ENCODE measurements around the gene PTPRN2.
"Not testable (repeated sequence)": the region's sequence is repeated elsewhere in the genome, so short reads cannot be mapped to it uniquely, and the experiment has no call there.

The PTPRN2 gene

DNA sequence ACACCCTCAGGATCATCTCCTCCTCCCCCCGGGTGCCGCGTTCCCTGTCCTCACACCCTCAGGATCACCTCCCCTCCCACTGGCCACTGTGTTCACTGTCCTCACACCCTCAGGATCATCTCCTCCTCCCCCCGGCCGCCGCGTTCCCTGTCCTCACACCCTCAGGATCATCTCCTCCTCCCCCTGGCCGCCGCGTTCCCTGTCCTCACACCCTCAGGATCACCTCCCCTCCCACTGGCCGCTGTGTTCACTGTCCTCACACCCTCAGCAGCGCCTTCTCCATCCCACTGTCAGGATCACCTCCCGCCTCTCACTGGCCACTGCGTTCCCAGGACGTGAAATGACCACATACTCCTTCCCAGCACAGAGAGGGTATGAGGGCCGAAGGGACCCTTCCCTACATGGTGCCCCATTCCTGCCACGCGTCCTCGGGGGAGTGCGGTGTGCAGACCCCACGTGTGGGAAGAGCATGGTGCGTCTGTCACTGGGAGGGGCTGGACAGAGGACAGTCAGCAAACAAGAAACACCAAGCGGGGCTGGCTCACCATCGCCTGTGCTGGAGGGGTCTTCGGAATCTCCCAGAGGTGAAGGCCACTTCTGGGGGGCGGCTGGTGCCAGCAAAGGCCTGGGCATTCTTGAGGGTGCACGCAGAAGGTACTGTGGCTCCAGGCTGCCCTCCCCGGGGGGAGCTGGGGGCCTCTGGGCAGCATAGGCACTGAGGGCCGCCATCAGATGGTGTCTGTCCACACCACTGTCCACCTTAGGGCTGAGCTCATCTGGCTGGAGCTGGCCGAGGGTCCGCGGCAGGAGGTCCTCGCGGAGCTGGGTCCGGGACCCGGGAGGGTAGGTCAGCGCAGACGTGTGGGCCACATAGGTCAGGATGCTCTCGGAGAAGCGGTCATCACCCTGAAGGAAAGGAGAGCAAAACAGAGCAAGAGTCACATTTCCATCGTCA lies 421.0 kb downstream of the PTPRN2 start:
- no peak for DNase-seq (ENCODE audit: low spot score)

DNA sequence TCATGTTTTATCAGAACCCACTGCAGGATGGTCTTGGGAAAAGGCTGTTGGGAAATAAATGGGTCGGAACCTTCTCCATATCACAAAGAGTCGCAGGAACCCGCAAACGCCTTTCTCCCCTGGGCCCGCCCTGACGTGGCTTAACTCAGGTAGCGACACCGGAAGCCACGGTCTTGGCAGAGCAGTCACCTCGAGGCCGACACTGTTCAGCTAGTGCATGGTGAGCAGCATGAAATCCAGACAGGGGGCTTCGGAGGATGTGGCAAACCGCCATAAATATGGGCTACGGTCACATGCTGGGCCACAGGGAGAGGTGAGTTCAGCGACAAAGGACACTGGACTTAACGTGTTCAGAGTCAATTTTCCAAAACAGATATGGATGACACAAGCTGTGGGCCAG lies 421.9 kb downstream of the PTPRN2 start:
- no peak for DNase-seq (ENCODE audit: low spot score)

DNA sequence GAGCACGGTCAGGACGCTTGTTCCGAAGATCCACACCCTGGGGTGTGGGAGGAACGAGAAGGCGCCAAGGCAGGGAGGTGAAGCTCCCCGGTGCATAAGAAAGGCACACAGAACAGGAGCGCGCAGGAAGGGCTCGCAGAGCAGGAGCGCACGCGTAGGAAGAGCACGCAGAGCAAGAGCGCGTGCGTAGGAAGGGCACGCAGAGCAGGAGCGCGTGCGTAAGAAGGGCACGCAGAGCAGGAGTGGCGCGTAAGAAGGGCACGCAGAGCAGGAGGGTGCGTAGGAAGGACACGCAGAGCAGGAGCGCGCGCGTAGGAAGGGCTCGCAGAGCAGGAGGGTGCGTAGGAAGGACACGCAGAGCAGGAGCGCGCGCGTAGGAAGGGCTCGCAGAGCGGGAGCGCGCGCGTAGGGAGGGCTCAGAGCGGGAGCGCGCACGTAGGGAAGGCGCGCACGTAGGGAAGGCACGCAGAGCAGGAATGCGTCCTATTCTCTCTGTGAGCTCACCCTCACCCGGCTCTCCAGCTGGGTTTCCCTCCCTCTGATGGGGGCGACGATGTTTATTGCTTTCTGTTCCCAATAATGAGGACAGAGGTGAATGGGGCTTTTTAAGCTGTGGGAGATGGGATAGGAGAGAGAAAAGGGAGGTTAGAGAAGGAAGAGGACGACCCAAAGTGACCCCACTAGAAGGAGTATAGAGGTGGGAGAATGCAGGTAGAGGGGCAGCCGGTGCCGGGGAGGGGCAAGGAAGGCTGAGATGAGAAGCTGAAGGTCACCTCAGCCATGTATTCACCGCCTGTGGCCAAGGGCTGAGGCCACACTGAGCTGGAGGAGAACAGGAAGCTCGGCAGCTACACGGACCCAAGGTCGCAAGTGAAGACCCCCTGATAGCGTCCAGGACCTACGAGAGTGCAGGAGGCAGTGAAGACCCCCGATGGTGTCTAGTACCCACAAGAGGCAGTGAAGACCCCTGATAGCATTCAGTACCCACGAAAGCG lies 423.2 kb downstream of the PTPRN2 start:
- no peak for DNase-seq (ENCODE audit: low spot score)

DNA sequence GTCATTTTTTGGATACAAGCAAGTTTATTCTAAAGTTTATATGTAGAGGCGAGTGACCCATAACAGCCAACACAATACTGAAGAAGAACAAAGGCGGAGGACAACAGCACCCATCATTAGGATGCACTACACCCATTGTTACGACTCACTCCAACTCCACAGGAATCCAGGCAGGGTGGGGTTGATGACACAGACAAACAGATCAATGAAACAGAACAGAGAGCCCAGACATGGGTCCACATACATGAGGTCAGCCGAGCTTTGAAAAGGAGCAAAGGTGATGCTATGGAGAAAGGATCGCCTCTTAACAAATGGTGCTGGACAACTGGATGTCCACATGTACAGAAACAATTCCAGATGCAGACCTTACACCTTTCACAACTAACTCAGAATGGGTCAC lies 426.4 kb downstream of the PTPRN2 start:
- DNase-seq (ENCODE audit: low spot score), result no peak

DNA sequence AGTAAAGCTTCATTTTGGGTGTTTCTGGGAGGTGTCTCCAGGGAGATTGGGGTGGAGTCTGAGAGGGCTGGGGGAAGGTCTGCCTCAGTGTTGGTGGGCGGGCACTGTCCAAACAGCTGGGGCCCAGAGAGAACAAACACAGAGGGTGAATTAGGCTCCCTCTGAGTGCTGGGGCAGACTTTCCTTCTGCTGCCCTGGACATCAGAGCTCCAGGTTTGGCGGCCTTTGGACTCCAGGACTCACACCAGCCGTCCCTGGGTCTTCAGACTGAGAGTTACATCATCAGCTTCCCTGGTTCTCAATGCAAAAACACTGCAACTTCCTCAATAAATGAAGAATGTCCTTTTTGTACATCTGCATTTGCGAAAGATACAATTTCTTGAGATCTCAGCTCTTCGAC lies 427.4 kb downstream of the PTPRN2 start:
- DNase-seq (ENCODE audit: low spot score), result no peak

DNA sequence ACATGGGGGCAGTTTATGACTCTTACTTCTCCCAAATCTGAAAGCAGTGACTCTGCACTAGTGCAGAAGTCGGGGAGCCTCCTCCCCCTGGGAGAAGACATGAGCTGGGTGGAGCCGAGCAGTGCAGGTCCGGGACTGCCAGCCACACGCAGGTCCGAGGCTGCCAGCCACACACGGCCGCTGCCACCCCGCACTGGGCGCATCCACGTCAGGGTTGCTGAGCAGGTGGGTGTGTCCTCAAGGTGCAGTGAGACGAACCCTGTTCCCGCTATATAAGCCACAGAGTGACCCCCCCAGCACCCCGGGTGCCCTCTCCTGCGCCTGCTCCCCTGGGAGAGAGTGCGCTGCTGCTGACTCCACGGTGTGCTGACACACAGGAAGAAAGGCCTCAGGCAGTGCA lies 430.2 kb downstream of the PTPRN2 start:
- no peak for DNase-seq (ENCODE audit: low spot score)

DNA sequence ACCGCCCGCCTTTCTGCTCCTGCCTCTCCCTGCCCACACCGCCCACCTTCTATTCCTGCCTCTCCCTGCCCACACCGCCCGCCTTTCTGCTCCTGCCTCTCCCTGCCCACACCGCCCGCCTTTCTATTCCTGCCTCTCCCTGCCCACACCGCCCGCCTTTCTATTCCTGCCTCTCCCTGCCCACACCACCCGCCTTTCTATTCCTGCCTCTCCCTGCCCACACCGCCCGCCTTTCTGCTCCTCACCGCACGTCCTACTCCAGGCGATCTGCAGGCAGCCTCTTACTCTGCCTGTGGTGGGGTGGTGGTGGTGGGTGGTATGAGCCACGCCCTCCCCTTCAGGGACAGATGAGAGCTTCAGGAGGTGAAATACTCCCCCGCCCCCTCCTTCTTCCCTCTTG lies 436.4 kb downstream of the PTPRN2 start:
- DNase-seq (ENCODE audit: low spot score), result not testable (repeated sequence)

DNA sequence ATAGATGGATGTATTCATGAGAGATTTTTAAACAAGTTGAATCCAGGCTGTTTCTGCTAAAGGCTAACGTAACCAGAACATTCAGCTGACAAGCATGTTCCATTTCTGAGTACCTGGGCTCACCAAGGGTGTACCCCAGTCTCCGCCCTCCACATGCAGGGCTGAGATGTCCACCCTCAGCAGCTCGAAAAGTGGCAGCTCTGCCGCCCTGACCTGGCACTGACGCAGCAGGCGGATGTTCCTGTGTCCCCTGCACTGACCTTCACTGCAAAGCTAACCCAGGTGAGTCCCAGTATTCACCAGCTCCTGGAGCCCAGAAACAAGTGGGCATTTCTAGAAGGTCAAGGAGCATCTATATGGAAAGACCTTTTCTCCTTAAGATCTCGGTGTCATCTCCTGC lies 437.4 kb downstream of the PTPRN2 start:
- DNase-seq (ENCODE audit: low spot score), result no peak

DNA sequence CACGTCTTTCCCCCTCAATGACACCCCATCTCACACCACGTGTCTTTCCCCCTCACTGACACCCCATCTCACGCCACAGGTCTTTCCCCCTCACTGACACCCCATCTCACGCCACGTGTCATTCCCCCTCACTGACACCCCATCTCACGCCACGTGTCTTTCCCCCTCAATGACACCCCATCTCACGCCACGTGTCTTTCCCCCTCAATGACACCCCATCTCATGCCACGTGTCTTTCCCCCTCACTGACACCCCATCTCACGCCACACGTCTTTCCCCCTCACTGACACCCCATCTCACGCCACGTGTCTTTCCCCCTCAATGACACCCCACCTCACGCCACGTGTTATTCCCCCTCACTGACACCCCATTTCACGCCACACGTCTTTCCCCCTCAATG lies 440.2 kb downstream of the PTPRN2 start:
- DNase-seq (ENCODE audit: low spot score), result not testable (repeated sequence)

DNA sequence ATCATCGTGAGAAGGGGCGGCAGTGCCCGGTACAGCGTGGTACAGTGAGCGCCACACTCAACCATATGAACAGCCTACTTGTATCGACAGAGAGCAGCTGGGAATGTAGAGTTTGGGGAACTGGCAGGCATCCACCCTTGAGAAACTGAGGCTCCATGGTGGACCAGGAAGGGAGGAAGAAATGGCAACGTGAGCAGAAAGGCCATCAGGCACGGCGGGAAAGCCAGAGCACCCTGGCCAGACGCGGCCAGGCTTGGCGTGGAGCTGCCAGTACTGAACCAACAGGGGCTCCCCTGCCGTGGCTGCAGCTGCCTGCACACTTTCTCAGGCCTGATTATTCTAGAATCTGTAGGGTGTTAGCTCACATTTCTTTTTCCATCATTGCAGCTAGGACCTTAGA lies 442.3 kb downstream of the PTPRN2 start:
- DNase-seq (ENCODE audit: low spot score), result no peak

DNA sequence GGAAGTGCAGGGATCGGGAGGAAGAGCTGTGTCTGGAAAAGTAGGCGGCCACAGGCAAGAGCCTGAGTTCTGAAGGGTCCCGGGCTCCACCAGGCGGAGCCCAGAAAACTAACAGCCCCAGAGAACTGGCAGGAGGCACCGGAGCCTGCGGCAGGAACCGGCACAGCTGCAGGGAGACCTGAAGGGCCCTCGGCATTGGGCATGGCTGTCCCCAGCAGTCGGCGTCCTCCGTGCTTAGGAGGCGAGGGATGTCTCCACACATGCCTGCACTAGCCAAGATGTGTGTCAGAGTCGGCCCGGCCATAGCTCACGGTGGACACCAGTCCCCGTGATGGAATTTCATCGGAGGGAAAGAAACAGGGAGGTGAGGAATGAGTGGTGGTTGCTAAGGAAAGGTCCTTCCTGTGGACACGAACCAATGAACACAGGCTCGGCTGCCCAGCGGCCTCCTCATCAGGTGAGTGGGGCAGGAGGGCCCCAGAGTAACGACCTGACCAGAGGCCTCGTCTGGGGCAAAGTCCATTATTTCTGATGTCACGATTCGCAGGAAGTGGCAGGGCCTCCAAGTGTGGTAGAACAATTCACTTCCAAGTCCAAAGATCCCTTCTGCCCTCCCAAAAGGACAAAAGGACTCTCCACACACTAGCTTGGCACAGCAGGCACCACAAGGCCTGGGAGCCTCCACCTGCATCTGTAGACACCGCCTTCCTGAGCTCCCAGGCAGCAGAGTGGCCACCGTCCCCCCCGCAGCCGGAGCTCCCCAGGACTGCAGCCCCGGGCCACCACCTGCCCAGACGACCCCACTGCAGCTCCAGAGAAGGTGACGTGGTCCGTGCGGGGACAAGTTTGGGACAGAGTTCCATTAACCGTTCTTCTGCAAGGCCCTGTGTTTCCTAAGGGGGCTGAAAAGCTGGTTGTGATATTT lies 444.2 kb downstream of the PTPRN2 start:
- DNase-seq (ENCODE audit: low spot score), result no peak

DNA sequence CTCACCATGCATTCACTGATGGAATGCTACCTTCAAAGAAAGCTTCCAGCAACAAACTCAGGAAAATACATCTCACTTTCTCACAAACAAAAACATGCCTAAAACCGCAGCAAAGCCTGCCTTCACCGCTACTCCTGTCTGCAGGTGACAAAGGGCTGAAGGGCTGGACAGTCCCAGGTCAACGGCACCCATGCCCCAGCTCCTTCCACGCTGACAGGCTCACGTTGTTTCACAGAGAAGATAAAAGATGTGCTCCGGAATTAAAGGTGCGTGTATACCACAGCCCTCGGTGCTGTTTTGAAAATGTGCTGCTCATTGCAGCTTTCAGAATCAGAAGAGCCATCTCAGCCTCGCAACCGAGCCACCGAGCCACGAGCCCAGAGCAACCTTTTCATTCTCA lies 445.0 kb downstream of the PTPRN2 start:
- no peak for DNase-seq (ENCODE audit: low spot score)

DNA sequence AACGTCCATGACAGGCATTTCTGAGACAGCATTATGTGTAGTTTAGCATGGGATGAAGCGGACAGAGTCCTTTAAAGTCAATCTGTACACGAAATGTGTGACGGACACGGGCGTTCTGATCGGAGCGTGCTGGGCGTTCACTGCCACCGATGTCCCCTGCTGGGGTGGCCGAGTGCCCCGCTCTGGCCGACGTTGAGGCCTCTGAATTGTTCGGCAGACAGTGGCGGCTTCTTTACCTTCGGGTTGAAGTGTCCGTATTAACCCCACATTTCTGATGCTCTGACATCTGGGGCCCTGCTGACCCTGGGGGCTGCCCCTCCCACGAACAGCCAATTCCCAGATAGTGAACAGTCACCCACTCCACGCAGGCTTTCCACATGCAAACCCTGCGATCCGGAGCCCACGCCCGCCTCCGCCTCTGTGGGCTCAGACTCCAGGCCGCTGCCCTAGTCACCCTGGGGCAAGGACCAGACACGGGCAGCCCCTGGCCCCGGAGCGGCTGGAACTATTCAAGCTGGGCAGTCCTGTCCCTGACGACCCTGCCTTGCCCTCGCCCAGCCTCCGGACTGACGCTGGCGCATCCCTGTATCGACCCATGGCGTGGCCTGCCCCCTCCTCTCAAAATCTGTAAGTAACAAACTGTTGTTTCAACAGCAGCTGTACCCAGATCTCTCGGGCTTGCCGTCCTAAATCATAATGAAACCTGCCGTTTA lies 445.7 kb downstream of the PTPRN2 start:
- DNase-seq (ENCODE audit: low spot score), result no peak

DNA sequence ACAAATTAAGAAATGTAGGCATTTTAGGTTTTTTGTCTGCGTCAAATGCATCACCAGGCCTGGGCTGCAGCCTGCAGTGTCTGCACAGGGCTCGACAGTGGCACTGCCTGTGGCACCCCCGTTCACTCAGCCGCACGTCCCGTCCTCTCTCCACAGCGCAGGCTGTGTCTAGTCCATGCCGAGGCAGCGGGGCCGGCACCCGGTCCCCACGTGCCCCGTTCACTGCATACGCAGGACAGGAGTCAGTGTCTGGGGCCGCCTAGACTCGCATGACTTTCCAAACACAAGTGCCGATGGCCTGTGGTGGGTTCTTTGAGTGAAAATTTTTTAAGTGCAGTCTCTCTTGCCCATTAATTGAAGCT lies 446.4 kb downstream of the PTPRN2 start:
- DNase-seq (ENCODE audit: low spot score), result no peak

DNA sequence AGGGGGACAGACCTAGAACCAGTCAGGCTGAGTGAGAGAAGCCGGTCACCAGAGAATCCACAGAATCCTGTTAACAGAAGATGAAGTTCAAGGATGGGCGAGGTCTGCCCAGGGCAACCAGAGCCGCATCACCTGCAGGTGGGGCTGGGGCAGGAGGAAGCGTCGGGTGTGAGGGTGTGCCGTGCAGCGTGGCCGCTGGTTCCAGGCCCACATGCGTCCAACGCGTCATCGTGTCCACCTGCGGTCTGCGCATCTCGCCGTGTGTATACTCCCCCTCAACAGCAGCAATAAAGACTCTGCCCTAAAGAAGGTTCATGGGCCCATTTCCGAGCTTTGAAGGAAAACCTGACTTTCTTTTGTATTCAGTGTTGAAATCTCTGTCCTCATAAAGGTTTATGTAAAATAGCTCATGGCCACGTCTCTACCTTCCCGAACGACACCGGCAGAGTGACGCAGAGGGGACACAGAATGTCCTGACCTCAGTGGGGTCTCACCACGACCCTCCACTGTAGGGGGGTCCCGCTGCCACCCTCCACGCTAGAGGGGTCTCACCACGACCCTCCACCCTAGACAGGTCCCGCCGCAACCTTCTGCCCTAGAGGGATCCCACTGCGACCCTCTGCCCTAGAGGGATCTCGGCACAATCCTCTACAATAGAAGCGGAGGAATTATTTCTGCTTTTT lies 446.9 kb downstream of the PTPRN2 start:
- DNase-seq (ENCODE audit: low spot score), result no peak

DNA sequence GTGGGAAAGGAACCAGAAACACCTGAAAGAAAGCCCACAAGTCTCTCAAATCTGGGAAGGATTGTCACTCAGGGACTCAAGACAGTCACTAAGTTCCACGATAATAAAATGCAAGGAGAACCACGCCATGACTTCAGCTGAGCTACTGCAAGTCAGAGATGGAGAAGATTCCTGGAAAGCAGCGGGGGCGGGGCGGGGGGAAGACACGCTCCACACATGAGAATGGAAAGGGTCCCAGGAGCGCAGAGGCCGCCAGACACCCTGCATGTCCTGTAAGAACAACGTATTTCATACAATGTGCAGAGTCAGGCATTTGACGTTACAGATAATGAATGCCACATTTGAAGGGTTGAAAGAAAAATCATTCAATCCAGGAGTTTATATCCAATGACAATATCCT lies 448.1 kb downstream of the PTPRN2 start:
- no peak for DNase-seq (ENCODE audit: low spot score)

DNA sequence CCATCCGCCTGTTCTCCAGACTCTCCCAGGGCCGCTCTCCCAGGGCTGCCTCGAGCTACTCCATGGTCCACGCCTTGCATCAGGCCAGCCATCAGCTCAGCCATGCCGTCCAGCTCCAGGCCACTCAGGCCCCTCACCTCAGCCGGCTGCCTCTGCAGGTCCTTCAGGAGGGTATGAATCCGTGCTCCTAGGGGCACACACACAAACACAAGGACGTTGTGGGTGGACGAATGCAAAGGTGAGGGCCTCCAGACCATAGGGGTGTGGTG lies 449.4 kb downstream of the PTPRN2 start:
- DNase-seq (ENCODE audit: low spot score), result no peak

DNA sequence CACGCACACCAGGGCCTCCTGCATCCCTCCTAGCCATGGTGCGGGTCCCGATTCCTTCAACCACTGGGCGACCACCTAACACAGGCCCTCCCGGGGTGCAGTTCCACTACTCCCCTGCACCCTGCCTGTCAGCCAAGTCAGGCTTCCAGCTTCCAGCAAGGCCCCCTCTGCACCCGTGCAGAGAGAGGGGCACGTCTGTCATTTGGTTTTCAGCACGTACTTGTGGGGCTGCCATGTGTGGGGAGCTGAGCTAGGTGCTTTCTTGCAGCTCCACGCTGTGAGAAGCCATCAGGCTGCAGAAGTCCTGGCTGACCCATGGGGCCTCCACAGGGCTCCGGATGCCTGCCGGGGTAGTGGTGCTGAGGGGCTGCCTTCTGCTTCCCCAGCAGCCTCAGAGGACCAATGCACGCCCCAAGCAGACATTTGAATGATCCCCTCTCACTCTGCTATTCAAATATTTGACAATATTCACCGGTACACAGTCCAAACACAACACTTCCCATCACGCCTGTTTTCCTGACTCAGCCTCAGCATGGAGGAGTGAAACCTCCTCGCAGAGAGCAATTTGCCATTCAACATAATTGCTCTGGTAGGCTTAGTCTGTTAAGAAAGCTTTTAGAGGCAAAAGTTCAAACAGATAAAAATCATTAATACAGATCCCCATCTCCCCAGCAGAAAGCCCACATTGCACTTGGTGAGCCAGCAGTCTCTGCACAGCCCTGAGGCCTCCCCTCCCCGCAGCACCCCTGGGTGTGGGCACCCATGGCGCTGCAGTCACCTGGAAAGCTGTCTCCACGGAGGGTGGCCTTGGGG lies 449.9 kb downstream of the PTPRN2 start:
- no peak for DNase-seq (ENCODE audit: low spot score)

DNA sequence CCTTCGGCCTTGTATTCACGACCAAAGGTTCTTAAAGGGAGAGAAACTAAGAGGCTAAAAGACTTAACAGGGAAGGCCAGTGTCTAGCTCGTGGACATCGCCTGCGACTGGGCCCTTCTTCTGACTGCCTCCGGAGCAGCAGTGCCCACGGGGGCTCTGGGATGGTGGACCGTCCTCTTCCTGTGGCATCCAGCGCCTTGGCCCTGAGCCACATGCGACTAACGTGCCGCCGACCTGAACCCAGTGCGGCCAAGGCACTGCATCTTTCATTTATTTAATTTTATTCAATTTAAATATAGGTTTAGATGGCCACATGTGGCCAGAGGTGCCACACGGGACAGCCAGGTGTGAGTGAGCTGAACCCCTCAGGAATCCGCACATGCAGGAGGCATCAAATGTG lies 451.7 kb downstream of the PTPRN2 start:
- no peak for DNase-seq (ENCODE audit: low spot score)

DNA sequence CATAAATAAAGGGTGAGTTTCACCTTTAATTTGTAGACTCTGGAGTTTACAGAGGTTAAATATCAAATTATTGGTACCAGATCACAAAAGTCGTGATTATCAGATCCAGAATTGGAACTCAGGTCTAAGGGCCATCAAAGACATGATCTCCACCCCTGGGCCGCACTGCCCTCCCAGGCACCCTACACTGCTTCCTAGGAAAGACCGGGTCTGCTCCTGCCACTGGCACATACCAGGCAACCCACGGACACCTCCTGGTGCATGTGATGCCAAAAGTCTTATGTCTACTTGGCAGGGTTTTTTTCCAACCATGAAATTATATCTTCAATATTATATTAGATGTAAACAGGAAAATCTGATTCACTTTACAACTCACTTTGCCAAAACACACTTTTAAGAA lies 452.8 kb downstream of the PTPRN2 start:
- DNase-seq (ENCODE audit: low spot score), result no peak
